A549 (cell line): ENCODE results near the gene TBC1D32.

Source experiments
- CHD2 ChIP-seq: fragments of 150-350 bp; IDR thresholded peaks from 2 replicates; pipeline ENCODE4 v1.6.1; 2014; ENCODE audit warnings: low read length; ENCODE audit not compliant: partially characterized antibody
- ESRRA ChIP-seq: fragments of 150-350 bp; IDR thresholded peaks from 2 replicates; pipeline ENCODE4 v1.6.1; 2014; ENCODE audit warnings: mild to moderate bottlenecking, low read length, borderline replicate concordance
- HOXB13 ChIP-seq: fragments of 250-450 bp; sonication (Bioruptor Pico); IDR thresholded peaks from 2 replicates; pipeline ENCODE4 v1.5.0; 2020; ENCODE audit warnings: low read depth, mild to moderate bottlenecking, moderate library complexity
- JUN ChIP-seq, 2 experiments: fragments of >200 bp; sonication (Bioruptor Twin); formaldehyde crosslinking; IDR thresholded peaks; 2 replicates in 1 of 2; 3 replicates in 1 of 2; pipeline ENCODE4 v1.6.1; 2016 to 2017
- MAX ChIP-seq: IDR thresholded peaks from 2 replicates; pipeline ENCODE4 v1.6.1; 2012
- NR3C1 ChIP-seq: fragments of >200 bp; sonication (Bioruptor Twin); formaldehyde crosslinking; IDR thresholded peaks from 3 replicates; pipeline ENCODE4 v1.6.1; 2017
- PHF8 ChIP-seq: fragments of 200-600 bp; sonication (generic); IDR thresholded peaks from 2 replicates; pipeline ENCODE4 v1.6.1; 2016; ENCODE audit warnings: low read depth, mild to moderate bottlenecking, antibody characterized with exemption, moderate library complexity, borderline replicate concordance
- POLR2A ChIP-seq: IDR thresholded peaks from 2 replicates; pipeline ENCODE4 v1.6.1; 2012; ENCODE audit warnings: mild to moderate bottlenecking, low read length
- RFX5 ChIP-seq: fragments of 450-650 bp; IDR thresholded peaks from 2 replicates; pipeline ENCODE4 v1.7.1; 2014; ENCODE audit warnings: antibody characterized with exemption, mild to moderate bottlenecking, moderate library complexity
- SMC3 ChIP-seq: fragments of >200 bp; sonication (Bioruptor Twin); formaldehyde crosslinking; IDR thresholded peaks from 3 replicates; pipeline ENCODE4 v1.6.1; 2018; ENCODE audit warnings: inconsistent platforms
- TF ChIP-seq, protein P1 (sequence below): fragments of >200 bp; sonication (Bioruptor Twin); formaldehyde crosslinking; IDR thresholded peaks from 3 replicates; pipeline ENCODE4 v1.5.1; 2016
- TF ChIP-seq, protein P2 (sequence below): fragments of 250-450 bp; sonication (Bioruptor Pico); IDR thresholded peaks from 2 replicates; pipeline ENCODE4 v1.5.0; 2020; ENCODE audit warnings: low read depth, mild to moderate bottlenecking, moderate library complexity
- TF ChIP-seq, protein P3 (sequence below): fragments of 200-600 bp; sonication (generic); IDR thresholded peaks from 2 replicates; pipeline ENCODE4 v1.6.1; 2016; ENCODE audit warnings: antibody characterized with exemption, mild to moderate bottlenecking, moderate library complexity

- TF ChIP-seq SMC3 (no peak), MAX (no peak), PHF8 (no peak), RFX5 (no peak), ESRRA (no peak), NR3C1 (no peak), POLR2A (no peak), JUN (IDR thresholded peaks at IDR 0.05) (no peak), CHD2 (no peak), HOXB13 (CRISPR knock-in tag) (no peak)
- TF ChIP-seq, protein P1, sequence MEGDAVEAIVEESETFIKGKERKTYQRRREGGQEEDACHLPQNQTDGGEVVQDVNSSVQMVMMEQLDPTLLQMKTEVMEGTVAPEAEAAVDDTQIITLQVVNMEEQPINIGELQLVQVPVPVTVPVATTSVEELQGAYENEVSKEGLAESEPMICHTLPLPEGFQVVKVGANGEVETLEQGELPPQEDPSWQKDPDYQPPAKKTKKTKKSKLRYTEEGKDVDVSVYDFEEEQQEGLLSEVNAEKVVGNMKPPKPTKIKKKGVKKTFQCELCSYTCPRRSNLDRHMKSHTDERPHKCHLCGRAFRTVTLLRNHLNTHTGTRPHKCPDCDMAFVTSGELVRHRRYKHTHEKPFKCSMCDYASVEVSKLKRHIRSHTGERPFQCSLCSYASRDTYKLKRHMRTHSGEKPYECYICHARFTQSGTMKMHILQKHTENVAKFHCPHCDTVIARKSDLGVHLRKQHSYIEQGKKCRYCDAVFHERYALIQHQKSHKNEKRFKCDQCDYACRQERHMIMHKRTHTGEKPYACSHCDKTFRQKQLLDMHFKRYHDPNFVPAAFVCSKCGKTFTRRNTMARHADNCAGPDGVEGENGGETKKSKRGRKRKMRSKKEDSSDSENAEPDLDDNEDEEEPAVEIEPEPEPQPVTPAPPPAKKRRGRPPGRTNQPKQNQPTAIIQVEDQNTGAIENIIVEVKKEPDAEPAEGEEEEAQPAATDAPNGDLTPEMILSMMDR = no peak
- TF ChIP-seq, protein P2, sequence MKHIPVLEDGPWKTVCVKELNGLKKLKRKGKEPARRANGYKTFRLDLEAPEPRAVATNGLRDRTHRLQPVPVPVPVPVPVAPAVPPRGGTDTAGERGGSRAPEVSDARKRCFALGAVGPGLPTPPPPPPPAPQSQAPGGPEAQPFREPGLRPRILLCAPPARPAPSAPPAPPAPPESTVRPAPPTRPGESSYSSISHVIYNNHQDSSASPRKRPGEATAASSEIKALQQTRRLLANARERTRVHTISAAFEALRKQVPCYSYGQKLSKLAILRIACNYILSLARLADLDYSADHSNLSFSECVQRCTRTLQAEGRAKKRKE = no peak
- TF ChIP-seq, protein P3, sequence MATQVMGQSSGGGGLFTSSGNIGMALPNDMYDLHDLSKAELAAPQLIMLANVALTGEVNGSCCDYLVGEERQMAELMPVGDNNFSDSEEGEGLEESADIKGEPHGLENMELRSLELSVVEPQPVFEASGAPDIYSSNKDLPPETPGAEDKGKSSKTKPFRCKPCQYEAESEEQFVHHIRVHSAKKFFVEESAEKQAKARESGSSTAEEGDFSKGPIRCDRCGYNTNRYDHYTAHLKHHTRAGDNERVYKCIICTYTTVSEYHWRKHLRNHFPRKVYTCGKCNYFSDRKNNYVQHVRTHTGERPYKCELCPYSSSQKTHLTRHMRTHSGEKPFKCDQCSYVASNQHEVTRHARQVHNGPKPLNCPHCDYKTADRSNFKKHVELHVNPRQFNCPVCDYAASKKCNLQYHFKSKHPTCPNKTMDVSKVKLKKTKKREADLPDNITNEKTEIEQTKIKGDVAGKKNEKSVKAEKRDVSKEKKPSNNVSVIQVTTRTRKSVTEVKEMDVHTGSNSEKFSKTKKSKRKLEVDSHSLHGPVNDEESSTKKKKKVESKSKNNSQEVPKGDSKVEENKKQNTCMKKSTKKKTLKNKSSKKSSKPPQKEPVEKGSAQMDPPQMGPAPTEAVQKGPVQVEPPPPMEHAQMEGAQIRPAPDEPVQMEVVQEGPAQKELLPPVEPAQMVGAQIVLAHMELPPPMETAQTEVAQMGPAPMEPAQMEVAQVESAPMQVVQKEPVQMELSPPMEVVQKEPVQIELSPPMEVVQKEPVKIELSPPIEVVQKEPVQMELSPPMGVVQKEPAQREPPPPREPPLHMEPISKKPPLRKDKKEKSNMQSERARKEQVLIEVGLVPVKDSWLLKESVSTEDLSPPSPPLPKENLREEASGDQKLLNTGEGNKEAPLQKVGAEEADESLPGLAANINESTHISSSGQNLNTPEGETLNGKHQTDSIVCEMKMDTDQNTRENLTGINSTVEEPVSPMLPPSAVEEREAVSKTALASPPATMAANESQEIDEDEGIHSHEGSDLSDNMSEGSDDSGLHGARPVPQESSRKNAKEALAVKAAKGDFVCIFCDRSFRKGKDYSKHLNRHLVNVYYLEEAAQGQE = no peak
Measured at GRCh38 chr6:121236984-121237383, 97.3 kb downstream of the TBC1D32 start.
